ENCODE results near the gene ST3GAL4. TPM values are rescaled to one million over a fixed set of nuclear protein-coding genes. Genes with fewer than 3 reads are reported as not detected.

ST3GAL4 gene
- total and polyA plus RNA-seq, 2 experiments from 2014 or later = 19.1 to 25.6 TPM

- Histone ChIP-seq H3K27ac (no peak overlapping the region), H3K9me3 (ENCODE audit: low read depth) (no peaks in the 10 kb centered on the region), H3K27me3 (peaks cover 3% of the 10 kb centered on the region), H3K36me3 (no peaks in the 10 kb centered on the region), H3K4me3 (no peak overlapping the region), H3K4me1 (ENCODE audit: low read depth) (peaks cover 14% of the 10 kb centered on the region)
- TF ChIP-seq CTCF (IDR thresholded peaks at IDR 0.05; ENCODE audit: low read depth, low read length) = no peak
- DNase-seq (ENCODE audit: low read depth in 1 of 2, low spot score in 1 of 2) = no peak
Measured at GRCh38 chr11:126461096-126461440, 105.6 kb downstream of the ST3GAL4 start.

DNA sequence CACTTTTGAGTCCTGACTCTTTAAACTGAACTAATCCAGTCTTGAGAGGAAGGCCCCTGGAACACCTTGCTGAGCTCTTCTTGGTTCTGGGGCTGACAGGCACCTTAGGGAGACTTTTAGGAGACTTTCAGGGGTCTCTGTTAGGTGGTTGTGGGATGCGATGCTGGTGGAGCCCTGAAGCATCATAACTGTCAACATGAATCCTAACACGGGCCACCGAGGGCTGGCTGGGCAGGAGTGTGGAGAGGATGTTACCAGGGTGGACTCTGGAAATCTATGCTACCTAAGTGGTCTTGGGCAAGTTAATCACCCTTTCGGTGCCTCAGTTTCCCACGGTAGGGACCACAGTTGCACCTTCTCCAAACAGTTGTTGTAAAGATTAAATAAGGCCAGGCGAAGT, 106.5 kb downstream of the ST3GAL4 start:
- Histone ChIP-seq H3K27ac (no peak overlapping the region), H3K36me3 (no peaks in the 10 kb centered on the region), H3K9me3 (ENCODE audit: low read depth) (no peaks in the 10 kb centered on the region), H3K4me3 (no peak overlapping the region), H3K27me3 (peaks cover 3% of the 10 kb centered on the region), H3K4me1 (ENCODE audit: low read depth) (peaks cover 7% of the 10 kb centered on the region)
- no peak for TF ChIP-seq CTCF (IDR thresholded peaks at IDR 0.05; ENCODE audit: low read depth, low read length)
- no peak for DNase-seq (ENCODE audit: low read depth in 1 of 2, low spot score in 1 of 2)

DNA sequence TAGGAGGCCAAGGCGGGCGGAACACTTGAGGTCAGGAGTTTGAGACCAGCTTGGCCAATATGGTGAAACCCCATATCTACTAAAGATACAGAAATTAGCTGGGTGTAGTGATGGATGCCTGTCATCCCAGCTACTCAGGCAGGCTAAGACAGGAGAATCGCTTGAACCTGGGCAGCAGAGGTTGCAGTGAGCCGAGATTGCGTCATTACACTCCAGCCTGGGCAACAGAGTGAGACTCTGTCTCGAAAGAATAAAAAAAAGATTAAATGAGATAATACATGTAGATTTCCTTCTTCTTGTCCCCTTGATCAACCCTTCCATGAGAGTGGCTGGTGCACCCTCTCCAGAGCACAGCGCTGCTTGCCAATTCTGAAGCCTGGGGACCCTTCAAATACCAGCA, 106.9 kb downstream of the ST3GAL4 start:
- peaks cover 3% of the 10 kb centered on the region for H3K4me1 ChIP-seq (ENCODE audit: low read depth)
- no peaks in the 10 kb centered on the region for H3K36me3 ChIP-seq
- no peak overlapping the region for H3K27ac ChIP-seq
- no peak overlapping the region for H3K4me3 ChIP-seq
- no peak for TF ChIP-seq CTCF (IDR thresholded peaks at IDR 0.05; ENCODE audit: low read depth, low read length)
- peaks cover 3% of the 10 kb centered on the region for H3K27me3 ChIP-seq
- H3K9me3 ChIP-seq (ENCODE audit: low read depth) = no peaks in the 10 kb centered on the region
- no peak for DNase-seq (ENCODE audit: low read depth in 1 of 2, low spot score in 1 of 2)

Other genes starting within 250 kb of the ST3GAL4 start
- 21.0 and 36.5 TPM in 2 replicates for gene RPUSD4, start 144.0 kb upstream of the ST3GAL4 start, total RNA-seq
- gene RPUSD4, start 144.0 kb upstream of the ST3GAL4 start, polyA plus RNA-seq = 15.2 and 21.2 TPM in 2 replicates
- 13.7 and 22.7 TPM in 2 replicates for gene FAM118B, start 143.9 kb upstream of the ST3GAL4 start, total RNA-seq
- 29.4 and 33.9 TPM in 2 replicates for gene FAM118B, start 143.9 kb upstream of the ST3GAL4 start, polyA plus RNA-seq
- gene SRPRA, start 86.8 kb upstream of the ST3GAL4 start, total RNA-seq = 42.9 and 60.2 TPM in 2 replicates
- 62.1 and 76.6 TPM in 2 replicates for gene SRPRA, start 86.8 kb upstream of the ST3GAL4 start, polyA plus RNA-seq
- 38.5 and 38.7 TPM in 2 replicates for gene FOXRED1, start 86.5 kb upstream of the ST3GAL4 start, total RNA-seq
- gene FOXRED1, start 86.5 kb upstream of the ST3GAL4 start, polyA plus RNA-seq = 59.3 and 68.5 TPM in 2 replicates
- 4.2 and 6.7 TPM in 2 replicates for gene TIRAP, start 72.6 kb upstream of the ST3GAL4 start, total RNA-seq
- 2.4 and 4.9 TPM in 2 replicates for gene TIRAP, start 72.6 kb upstream of the ST3GAL4 start, polyA plus RNA-seq
- 13.1 and 16.5 TPM in 2 replicates for gene DCPS, start 51.6 kb upstream of the ST3GAL4 start, total RNA-seq
- 27.0 and 27.4 TPM in 2 replicates for gene DCPS, start 51.6 kb upstream of the ST3GAL4 start, polyA plus RNA-seq

Measured in cardiac muscle cell (in vitro differentiated cells and primary cell).